Panc1 (cell line): Measurements from ENCODE around the gene USP9X. TPM values are rescaled to one million over a fixed set of nuclear protein-coding genes. Genes with fewer than 3 reads are reported as not detected.

Source experiments
- total RNA-seq: library from RNA; stranded (reverse); gene quantifications from one replicate; pipeline ENCODE4 v1.2.1, GENCODE V29; 2021; ENCODE audit not compliant: unreplicated experiment

Gene USP9X
- total RNA-seq, 1 experiment from 2014 or later, result 44.4 TPM

Other genes starting within 250 kb of the USP9X start
- gene DDX3X, start 248.7 kb downstream of the USP9X start, total RNA-seq, result 266 TPM